Peyer's patch (tissue), 4 donors: Measurements from ENCODE around the gene FBXL16. TPM values are rescaled to one million over a fixed set of nuclear protein-coding genes. Genes with fewer than 3 reads are reported as not detected.

ENCODE experiments used
- DNase-seq, 3 donors: peaks; one replicate each; pipeline ENCODE4 v3.0.0-alpha.2; 2017 to 2019
- H3K27ac ChIP-seq, 4 donors: fragments of 200-600 bp; sonication (generic); one replicate each; pipeline ENCODE4 v1.5.1; 2016 to 2019
- H3K27me3 ChIP-seq, 2 donors: fragments of 200-600 bp; sonication (generic); one replicate each; pipeline ENCODE4 v1.5.1; 2019
- H3K36me3 ChIP-seq, 3 donors: fragments of 200-600 bp; sonication (generic); one replicate each; pipeline ENCODE4 v1.5.1; 2016 to 2019
- H3K4me1 ChIP-seq, 4 donors: fragments of 200-600 bp; sonication (generic); one replicate each; pipeline ENCODE4 v1.5.1; 2016 to 2019
- H3K4me3 ChIP-seq, 4 donors: fragments of 200-600 bp; sonication (generic); 1 replicate in 3 of 4; 2 replicates in 1 of 4; pipeline ENCODE4 v1.5.1; 2016 to 2019; ENCODE audit warnings: mild to moderate bottlenecking in 1 of 4
- H3K9me3 ChIP-seq, 4 donors: fragments of 200-600 bp; sonication (generic); one replicate each; pipeline ENCODE4 v1.5.1; 2016 to 2019; ENCODE audit warnings: mild to moderate bottlenecking in 1 of 4
- CTCF ChIP-seq, 6 experiments: fragments of 450-650 bp in 4 of 6; fragments of 200-600 bp in 2 of 6; sonication (generic) in 1 of 6; IDR thresholded peaks; one replicate each; pipeline ENCODE4 v1.5.1; 2017 to 2019; ENCODE audit warnings: antibody characterized with exemption in 6 of 6, mild to moderate bottlenecking in 3 of 6, moderate library complexity in 1 of 6
- POLR2A ChIP-seq, 2 donors: fragments of 450-650 bp; IDR thresholded peaks; one replicate each; pipeline ENCODE4 v1.5.1; 2017; ENCODE audit warnings: antibody characterized with exemption in 2 of 2, mild to moderate bottlenecking in 2 of 2, moderate library complexity in 2 of 2
- total RNA-seq, 4 donors: library from RNA; depleted of rRNA; stranded (reverse); fragments of >200 nt; gene quantifications; one replicate each; pipeline ENCODE4 v1.1.0, GENCODE V29; 2016

FBXL16 gene
- total RNA-seq, 4 donors from 2014 or later = 1.4 to 2.5 (median 1.9) TPM

- H3K4me1 ChIP-seq = peaks cover 0 to 64% (median 17%) of the 10 kb centered on the region in 4 donors
- TF ChIP-seq CTCF (IDR thresholded peaks at IDR 0.05) (peak; percentile 23 to 82 (median 55)), POLR2A (IDR thresholded peaks at IDR 0.05) (peak; percentile 62 to 66)
- DNase-seq = peak; percentile 48 to 93 (median 90)
Observed at GRCh38 chr16:648071-648780, 57.4 kb downstream of the FBXL16 start.

GRCh38 chr16:647173-647902 is 58.3 kb downstream of the FBXL16 start:
- Histone ChIP-seq H3K4me3 (peak overlapping the region in 2 of 4 donors; percentile 65 to 80), H3K27ac (peak overlapping the region; percentile 90 to 98 (median 95)), H3K9me3 (no peaks in the 10 kb centered on the region), H3K27me3 (no peaks in the 10 kb centered on the region), H3K36me3 (no peaks in the 10 kb centered on the region), H3K4me1 (peaks cover 0 to 64% (median 20%) of the 10 kb centered on the region in 4 donors)
- DNase-seq = peak in 1 of 3 donors; percentile 69
- TF ChIP-seq POLR2A (IDR thresholded peaks at IDR 0.05) (peak in 1 of 2 donors; percentile 36), CTCF (IDR thresholded peaks at IDR 0.05) (no peak)

More at GRCh38 chr16:648071-648780, 57.4 kb downstream of the FBXL16 start:
- H3K27me3 ChIP-seq = no peaks in the 10 kb centered on the region
- peaks cover 0 to 2% (median 0%) of the 10 kb centered on the region in 3 donors for H3K36me3 ChIP-seq
- no peaks in the 10 kb centered on the region for H3K9me3 ChIP-seq
- H3K4me3 ChIP-seq = peak overlapping the region; percentile 65 to 80 (median 76)
- peak overlapping the region; percentile 90 to 98 (median 95) for H3K27ac ChIP-seq

- H3K36me3 ChIP-seq = no peaks in the 10 kb centered on the region
- peak overlapping the region in 3 of 4 donors; percentile 90 to 98 (median 95) for H3K27ac ChIP-seq
- no peaks in the 10 kb centered on the region for H3K27me3 ChIP-seq
- no peaks in the 10 kb centered on the region for H3K9me3 ChIP-seq
- TF ChIP-seq POLR2A (IDR thresholded peaks at IDR 0.05) (no peak), CTCF (IDR thresholded peaks at IDR 0.05) (no peak)
- peaks cover 0 to 64% (median 20%) of the 10 kb centered on the region in 4 donors for H3K4me1 ChIP-seq
- no peak for DNase-seq
- peak overlapping the region in 2 of 4 donors; percentile 65 to 80 for H3K4me3 ChIP-seq
Observed at GRCh38 chr16:646679-647172, 58.9 kb downstream of the FBXL16 start.

- H3K4me1 ChIP-seq = peaks cover 0 to 62% (median 21%) of the 10 kb centered on the region in 4 donors
- H3K27ac ChIP-seq = peak overlapping the region in 3 of 4 donors; percentile 90 to 98 (median 95)
- peak in 2 of 3 donors; percentile 89 to 90 for DNase-seq
- no peaks in the 10 kb centered on the region for H3K36me3 ChIP-seq
- H3K9me3 ChIP-seq = no peaks in the 10 kb centered on the region
- no peaks in the 10 kb centered on the region for H3K27me3 ChIP-seq
- H3K4me3 ChIP-seq = peak overlapping the region in 2 of 4 donors; percentile 65 to 80
- no peak for TF ChIP-seq CTCF (IDR thresholded peaks at IDR 0.05)
- TF ChIP-seq POLR2A (IDR thresholded peaks at IDR 0.05) = peak; percentile 56 to 83
Observed at GRCh38 chr16:645852-646678, 59.5 kb downstream of the FBXL16 start.

- Histone ChIP-seq H3K27ac (peak overlapping the region in 3 of 4 donors; percentile 90 to 98 (median 95)), H3K4me1 (peaks cover 0 to 48% (median 18%) of the 10 kb centered on the region in 4 donors), H3K27me3 (no peaks in the 10 kb centered on the region), H3K36me3 (no peaks in the 10 kb centered on the region), H3K4me3 (no peak overlapping the region), H3K9me3 (no peaks in the 10 kb centered on the region)
- no peak for DNase-seq
- TF ChIP-seq POLR2A (IDR thresholded peaks at IDR 0.05) (no peak), CTCF (IDR thresholded peaks at IDR 0.05) (no peak)
Observed at GRCh38 chr16:644556-644955, 61.0 kb downstream of the FBXL16 start.
